Ecto neural progenitor cell (in vitro differentiated cells): ENCODE data around the gene KRT74.

ENCODE experiments used
- DNase-seq: peaks from one replicate; pipeline ENCODE4 v3.0.0-alpha.2; 2018; ENCODE audit warnings: low spot score

The KRT74 gene

GRCh38 chr12:52573306-52573705, 337 bp downstream of the KRT74 start:
- no peak for DNase-seq

GRCh38 chr12:52570511-52570910, 3.1 kb downstream of the KRT74 start:
- DNase-seq: no peak

- DNase-seq: no peak
Measured at GRCh38 chr12:52568111-52568510, 5.5 kb downstream of the KRT74 start.

DNA sequence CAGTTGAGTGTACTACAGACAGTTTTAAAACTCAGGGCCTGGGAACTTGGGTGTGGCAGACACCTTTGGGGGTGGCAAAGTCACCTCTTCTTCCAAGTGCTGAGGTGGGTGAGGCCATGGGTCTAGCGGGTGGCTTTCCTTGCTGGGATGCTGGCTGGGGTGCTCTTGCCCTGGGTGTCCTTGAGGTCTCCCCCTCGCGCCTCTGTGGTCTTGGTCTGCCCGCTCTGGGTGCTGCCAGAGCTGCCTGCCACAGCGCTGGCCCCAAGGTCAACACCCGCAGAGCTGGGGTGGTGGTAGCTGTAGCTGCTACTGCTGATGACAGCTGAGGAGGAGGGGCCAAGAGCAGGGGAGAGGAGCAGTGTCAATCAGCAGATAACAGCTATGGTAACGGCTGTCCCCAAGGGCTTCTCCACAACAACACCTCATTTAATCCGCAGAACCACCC, 6.8 kb downstream of the KRT74 start:
- no peak for DNase-seq

DNA sequence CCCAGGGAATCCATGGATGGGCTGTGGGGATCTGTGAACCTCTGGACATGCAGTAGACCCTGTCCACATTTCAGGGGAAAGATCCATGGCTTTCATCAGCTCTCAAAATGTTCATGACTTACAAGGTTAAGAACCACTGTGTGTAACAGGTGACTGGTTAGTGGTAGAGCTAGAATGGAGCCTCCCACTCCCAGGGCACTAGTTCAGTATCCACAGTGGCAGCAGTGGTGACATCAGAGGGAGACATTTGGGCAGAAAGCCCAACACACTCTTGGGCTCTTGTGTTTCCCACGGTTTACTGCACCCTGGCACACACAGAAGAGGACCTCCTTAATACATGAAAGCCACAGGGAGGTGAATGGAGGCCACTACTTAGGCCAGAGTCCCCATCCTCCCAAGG, 9.1 kb downstream of the KRT74 start:
- no peak for DNase-seq

DNA sequence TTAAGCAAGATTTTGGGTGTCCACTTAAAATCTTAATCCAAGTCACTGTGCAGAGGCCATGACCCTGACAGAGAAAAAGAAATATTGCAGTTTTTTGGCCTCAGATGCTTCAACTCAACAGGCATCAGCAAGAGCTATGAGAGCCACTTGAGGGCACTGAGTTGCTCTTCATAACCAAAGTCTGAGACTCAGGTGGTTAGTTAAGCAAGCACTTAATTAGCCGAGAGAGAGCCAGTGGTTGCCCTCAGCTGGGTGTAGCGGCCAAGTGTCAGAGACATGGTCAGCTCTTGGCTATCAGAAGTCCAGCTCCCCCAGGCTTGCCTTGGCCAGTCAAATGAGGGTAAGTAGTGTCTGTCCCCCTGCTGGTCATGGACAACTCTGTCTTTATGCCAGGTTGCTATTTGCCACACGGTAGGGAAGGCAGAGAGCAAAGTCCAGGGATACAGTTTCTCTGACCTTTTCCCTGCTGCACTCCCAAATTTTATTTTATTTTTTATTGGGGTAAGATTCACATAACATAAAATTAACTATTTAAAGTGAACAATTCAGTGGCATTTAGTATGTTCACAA, 11.7 kb downstream of the KRT74 start:
- no peak for DNase-seq

DNA sequence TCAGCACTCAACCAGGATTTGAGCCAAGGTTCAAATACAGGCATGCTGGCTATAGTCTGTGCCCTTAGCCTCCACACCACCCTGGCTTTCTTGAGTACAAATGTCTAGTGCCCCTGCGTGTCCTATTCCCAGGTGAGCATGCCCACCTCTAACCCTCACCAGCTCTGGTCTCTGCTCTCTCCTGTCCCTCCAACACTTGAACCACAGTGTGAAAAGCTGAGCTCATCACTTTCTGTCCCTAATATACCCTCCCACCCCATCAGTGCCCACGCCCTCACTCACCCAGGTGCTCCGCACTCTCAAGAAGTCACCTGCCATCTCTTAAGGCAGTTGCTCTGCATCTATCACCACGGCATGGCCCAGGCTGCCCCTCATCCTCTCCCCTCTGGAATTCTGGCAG, 13.7 kb downstream of the KRT74 start:
- no peak for DNase-seq

- DNase-seq: no peak
Measured at GRCh38 chr12:52558781-52559445, 14.7 kb downstream of the KRT74 start.

DNA sequence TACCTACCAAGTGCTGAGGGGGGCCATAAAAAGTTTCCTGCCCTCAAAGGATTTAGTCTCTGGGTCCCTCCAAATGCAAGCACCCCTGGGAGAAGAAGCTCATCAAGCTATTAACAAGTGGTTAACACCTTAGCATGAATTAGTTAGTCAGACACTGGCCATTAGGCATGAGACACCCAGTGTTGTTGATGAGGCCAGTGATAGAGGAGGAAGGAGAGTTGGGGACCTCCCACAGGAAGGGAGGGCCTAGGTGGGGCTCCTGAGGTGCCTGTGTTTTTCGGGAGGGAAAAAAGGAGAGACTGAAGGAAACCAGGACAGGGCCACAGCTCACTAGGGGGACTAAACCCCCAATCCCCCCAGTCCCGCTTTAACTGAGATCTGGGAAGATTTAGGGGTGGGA, 16.2 kb downstream of the KRT74 start:
- DNase-seq: no peak

DNA sequence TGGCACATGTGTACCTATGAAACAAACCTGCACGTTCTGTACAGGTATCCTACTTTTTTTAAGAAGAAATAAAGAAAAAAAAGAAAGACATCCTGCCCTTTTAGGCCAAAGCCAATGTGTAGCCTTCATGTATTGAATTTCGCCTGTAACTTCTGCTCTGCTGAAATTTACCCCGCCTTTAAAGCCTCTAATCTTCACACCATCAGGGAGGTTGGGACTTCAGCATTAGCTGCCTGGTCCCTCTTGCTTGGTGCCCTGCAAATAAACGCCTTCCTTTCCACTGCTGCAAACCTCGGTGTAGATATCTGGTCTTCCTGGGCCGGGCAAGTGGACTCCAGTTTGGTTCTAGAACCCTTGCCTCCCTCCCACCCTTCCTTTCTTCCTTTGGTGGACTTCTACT, 18.1 kb downstream of the KRT74 start:
- DNase-seq: no peak

DNA sequence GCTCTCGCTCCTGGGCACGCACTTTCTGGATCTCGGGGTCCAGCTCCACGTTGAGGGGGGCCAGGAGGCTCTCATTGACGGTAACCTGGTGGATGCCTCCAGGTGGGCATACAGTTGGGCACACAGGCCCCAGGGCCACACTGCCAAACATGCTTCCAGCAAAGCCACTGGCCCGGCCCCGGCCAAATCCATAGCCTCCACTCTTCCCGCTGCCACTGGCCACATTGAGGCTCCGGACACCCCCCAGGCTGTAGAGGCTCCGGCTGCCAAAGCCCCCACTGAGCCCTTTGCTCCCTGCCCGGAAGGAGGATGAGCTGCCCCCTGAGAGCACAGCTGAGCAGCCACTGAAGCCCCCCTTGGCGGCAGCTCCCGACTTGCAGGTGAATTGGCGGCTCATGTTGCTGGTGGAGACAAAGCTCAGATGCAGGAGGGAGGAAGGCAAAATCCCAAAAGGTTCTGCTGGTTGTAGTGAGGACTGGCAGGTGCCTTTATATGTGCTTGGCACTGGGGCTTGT, 20.9 kb downstream of the KRT74 start, which contains the start of gene KRT71:
TSS of gene KRT71 (minus strand) at position 465 of the 515 bp plus-strand sequence. CDS start at position 397, 68 bp downstream.
- no peak for DNase-seq

GRCh38 chr12:52552055-52552454, 21.6 kb downstream of the KRT74 start:
- DNase-seq: no peak

- DNase-seq: no peak
Measured at GRCh38 chr12:52551216-52551865, 22.3 kb downstream of the KRT74 start.

DNA sequence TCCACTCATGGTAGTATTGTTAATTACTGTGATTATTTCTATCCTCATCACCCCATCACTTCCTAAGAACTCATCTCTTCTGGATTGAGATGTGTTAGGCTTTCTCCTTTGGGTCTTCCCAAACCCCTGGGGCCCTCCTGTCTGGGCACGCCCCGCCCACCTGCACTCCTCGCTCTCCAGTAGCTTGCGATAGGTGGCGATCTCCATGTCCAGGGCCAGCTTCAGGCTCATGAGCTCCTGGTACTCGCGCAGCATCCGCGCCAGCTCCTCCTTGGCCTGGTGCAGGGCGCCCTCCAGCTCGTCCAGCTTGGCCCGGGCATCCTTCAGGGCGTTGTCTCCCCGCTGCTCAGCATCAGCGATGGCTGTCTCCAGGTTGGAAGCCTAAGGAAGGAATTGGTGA, 27.5 kb downstream of the KRT74 start:
- DNase-seq: no peak

- DNase-seq: no peak
Measured at GRCh38 chr12:52543985-52544883, 29.4 kb downstream of the KRT74 start.

- DNase-seq: no peak
Measured at GRCh38 chr12:52542785-52543318, 30.8 kb downstream of the KRT74 start.

DNA sequence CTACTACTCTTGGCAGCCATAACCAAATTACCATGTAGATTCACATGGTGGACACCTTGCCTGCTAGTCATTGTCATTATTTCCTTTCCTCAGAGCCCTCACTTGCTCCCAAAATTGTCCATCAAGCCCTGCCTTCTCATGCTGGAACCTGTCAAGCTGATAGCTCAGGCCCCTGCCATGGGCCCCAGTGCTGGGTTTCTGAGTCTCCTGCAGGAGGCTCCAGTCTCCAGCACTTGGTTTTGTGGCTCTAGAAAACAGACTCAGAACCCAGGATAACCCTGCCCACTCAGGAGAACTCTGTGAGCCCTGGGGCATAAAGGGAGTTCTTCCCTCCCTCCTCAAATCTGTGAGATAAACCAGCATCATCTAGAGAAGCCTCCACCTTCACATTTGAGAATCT, 31.5 kb downstream of the KRT74 start:
- DNase-seq: no peak

DNA sequence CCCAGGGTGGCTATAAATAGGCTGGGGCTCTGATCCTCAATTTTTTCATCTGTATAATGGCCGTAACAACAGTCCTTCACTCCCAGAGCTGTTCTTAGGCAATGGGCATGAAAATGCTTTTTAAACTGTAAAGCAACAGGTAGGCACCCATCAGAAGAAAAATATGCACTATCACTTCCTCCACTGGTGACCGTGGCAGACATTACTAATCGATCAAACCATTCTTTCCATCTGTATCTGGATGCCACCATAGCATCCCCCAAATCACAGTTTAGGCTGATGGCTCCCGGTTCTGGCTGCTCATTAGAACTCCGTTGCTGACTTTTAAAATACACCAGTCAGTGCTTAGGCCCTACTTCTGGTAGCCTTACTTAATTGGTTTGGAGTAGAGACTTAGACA, 31.9 kb downstream of the KRT74 start:
- no peak for DNase-seq

GRCh38 chr12:52540531-52540930, 33.1 kb downstream of the KRT74 start:
- DNase-seq: no peak

DNA sequence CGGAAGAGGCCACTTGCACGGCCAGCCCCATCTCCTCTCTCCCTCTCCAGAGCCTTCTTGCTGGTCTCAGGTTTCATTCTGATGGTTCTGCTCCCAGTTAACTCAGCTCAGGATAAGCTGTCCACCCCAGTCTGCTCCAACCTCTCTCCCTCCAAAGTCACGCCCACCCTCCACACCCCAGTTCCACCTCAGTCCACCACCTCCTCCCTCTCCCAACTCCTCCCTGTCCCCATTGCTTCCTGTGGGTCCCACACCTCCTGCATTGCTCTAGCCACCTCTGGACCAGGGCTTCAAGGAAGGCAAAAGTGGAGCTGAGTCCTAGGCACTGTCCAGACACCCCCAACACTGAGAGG, 33.8 kb downstream of the KRT74 start:
- DNase-seq: no peak

DNA sequence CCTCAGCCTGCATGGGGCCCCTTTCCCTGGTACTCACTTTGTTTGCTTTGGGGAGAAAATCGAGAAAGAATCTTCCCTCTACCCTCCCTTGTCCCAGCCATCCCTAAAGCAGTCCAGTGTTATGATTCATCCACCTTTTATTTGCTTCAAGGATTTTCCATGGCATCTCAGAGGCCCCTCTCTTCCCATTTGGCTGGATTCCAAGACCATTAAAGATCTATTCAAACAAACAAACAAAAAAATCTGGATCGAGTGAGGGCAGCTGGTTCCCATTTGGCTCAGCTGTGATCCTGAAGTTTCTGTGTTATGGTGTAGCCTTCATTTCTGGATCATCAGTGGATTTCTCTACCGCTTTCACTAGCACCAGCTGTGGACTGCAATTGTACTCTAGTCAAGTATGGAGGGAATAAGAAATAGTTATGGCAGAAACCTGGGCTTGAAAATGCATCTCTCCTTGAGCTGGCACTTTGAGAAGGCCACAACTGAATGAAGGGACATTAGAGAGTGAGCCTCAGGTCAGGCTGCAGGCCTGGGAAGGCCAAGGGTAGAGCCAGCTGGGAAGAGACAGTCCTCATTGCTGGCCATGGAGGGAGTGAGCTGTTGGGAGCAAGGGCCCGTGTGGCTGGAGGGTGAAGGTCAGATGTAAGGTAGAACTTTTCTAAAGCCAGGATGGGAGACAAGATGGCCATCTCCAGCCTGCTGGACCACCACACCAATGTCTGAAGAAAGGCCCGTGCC, 34.4 kb downstream of the KRT74 start:
- DNase-seq: no peak
